Osteocyte (in vitro differentiated cells): Measurements from ENCODE around the gene TPM3. TPM values are rescaled to one million over a fixed set of nuclear protein-coding genes. Genes with fewer than 3 reads are reported as not detected.
A peak's percentile ranks its signal among the peaks of the same experiment; 100 is the strongest.

ENCODE experiments used
- DNase-seq: peaks from one replicate; pipeline ENCODE4 v3.0.0; 2021; ENCODE audit warnings: mixed read lengths; ENCODE audit not compliant: unreplicated experiment; ENCODE audit errors: extremely low spot score
- H3K27ac Mint-ChIP-seq: one replicate; pipeline ENCODE4 v1.8.0; 2021; ENCODE audit warnings: mild to moderate bottlenecking, mixed read lengths; ENCODE audit not compliant: unreplicated experiment
- H3K27me3 Mint-ChIP-seq: one replicate; pipeline ENCODE4 v1.8.0; 2021; ENCODE audit warnings: mixed read lengths; ENCODE audit not compliant: unreplicated experiment
- H3K36me3 Mint-ChIP-seq: one replicate; pipeline ENCODE4 v1.8.0; 2021; ENCODE audit warnings: mixed read lengths; ENCODE audit not compliant: unreplicated experiment
- H3K4me1 Mint-ChIP-seq: one replicate; pipeline ENCODE4 v1.8.0; 2021; ENCODE audit warnings: mixed read lengths; ENCODE audit not compliant: unreplicated experiment
- H3K4me3 Mint-ChIP-seq: one replicate; pipeline ENCODE4 v1.8.0; 2021; ENCODE audit warnings: mild to moderate bottlenecking, moderate library complexity, mixed read lengths; ENCODE audit not compliant: unreplicated experiment
- H3K9me3 Mint-ChIP-seq: one replicate; pipeline ENCODE4 v1.8.0; 2021; ENCODE audit warnings: mixed read lengths; ENCODE audit not compliant: unreplicated experiment
- long read RNA-seq: library from polyadenylated mRNA; unstranded; transcript quantifications from one replicate; pipeline ENCODE4 v2.0.0, GENCODE V29; 2021
- total RNA-seq: library from RNA; stranded (reverse); gene quantifications from 2 replicates; pipeline ENCODE4 v1.2.1, GENCODE V29; 2021
- TF ChIP-seq, protein P1 (sequence below): fragments of 200-600 bp; sonication (generic); IDR thresholded peaks from 2 replicates; pipeline ENCODE4 v1.5.0; 2021; ENCODE audit warnings: antibody characterized with exemption, mild to moderate bottlenecking, moderate library complexity

TPM3 gene
- total RNA-seq: 194 TPM in 2 replicates
- long read RNA-seq, transcript TPM3-206 (8 exons, 2,108 nt): minor isoform, 6 of 501 reads
- long read RNA-seq, transcript TPM3-212 (8 exons, 3,131 nt): major isoform, 454 of 501 reads
- long read RNA-seq, partial matches to known transcripts: 9 of 501 reads
- long read RNA-seq, other reads (novel, unspliced or antisense): 30 of 501 reads

DNA sequence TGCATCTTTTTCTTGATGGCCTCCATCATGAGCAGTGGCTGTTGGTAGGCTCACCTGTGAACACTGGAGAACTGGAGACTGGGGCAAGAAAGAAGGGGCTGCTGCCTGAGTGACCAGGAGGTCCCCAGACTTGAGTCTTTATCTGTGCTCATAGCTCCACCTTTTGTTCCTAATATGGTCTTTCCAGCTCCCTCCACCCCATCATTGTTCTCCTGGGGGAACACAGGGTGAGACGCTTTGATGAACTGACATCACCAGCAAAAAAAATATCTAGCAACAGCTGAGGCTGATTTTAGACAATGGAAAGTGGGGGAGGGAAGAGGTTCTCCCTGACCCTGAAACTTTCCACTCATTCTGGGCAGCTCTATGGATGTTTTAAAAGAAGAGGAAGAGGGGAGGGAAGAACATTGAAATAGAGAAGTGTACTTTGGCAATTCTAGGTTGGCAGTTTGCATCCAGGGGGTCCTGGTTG lies at the start of gene TPM3:
Gene TPM3 (minus strand): TSS at position 111 of the 472 bp plus-strand sequence. CDS start 82 bp downstream, at position 29.
- no peak for DNase-seq
- H3K27ac Mint-ChIP-seq: peak within 1 kb of the TSS; percentile 2
- TF ChIP-seq, protein P1, sequence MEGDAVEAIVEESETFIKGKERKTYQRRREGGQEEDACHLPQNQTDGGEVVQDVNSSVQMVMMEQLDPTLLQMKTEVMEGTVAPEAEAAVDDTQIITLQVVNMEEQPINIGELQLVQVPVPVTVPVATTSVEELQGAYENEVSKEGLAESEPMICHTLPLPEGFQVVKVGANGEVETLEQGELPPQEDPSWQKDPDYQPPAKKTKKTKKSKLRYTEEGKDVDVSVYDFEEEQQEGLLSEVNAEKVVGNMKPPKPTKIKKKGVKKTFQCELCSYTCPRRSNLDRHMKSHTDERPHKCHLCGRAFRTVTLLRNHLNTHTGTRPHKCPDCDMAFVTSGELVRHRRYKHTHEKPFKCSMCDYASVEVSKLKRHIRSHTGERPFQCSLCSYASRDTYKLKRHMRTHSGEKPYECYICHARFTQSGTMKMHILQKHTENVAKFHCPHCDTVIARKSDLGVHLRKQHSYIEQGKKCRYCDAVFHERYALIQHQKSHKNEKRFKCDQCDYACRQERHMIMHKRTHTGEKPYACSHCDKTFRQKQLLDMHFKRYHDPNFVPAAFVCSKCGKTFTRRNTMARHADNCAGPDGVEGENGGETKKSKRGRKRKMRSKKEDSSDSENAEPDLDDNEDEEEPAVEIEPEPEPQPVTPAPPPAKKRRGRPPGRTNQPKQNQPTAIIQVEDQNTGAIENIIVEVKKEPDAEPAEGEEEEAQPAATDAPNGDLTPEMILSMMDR: no peak
- H3K27me3 Mint-ChIP-seq: peaks cover 51% of the 10 kb centered on the region
- H3K4me1 Mint-ChIP-seq: peaks cover 13% of the 10 kb centered on the region
- no peaks in the 10 kb centered on the region for H3K9me3 Mint-ChIP-seq
- no peaks in the 10 kb centered on the region for H3K36me3 Mint-ChIP-seq
- H3K4me3 Mint-ChIP-seq: no peak within 1 kb of the TSS

GRCh38 chr1:154240294-154240833 lies 48.5 kb upstream of the TPM3 start:
- H3K4me3 Mint-ChIP-seq: no peak overlapping the region
- no peaks in the 10 kb centered on the region for H3K9me3 Mint-ChIP-seq
- TF ChIP-seq, protein P1: no peak
- H3K27ac Mint-ChIP-seq: no peak overlapping the region
- DNase-seq: no peak
- no peaks in the 10 kb centered on the region for H3K27me3 Mint-ChIP-seq
- peaks cover 77% of the 10 kb centered on the region for H3K36me3 Mint-ChIP-seq
- peaks cover 1% of the 10 kb centered on the region for H3K4me1 Mint-ChIP-seq

DNA sequence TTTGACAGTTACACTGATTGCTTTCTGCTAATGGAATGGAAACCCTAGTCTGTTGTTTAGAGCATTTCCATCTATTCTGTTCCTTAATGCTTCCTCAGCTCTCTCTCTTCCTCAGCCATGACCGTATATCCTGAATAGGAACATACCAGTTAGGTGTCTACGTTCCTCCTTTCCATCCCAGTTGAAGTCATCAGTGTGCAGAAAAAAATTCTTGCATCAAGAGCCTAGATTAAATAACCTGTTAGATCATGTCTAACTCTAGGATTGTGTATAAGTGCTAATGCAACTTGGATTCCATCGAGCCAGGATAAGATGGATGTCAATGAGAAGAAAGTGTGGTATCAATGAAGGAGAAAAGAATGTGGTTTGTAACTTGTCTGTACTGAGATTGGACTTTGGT lies 47.6 kb upstream of the TPM3 start:
- H3K36me3 Mint-ChIP-seq: peaks cover 77% of the 10 kb centered on the region
- H3K4me1 Mint-ChIP-seq: peaks cover 1% of the 10 kb centered on the region
- no peak for DNase-seq
- H3K27me3 Mint-ChIP-seq: no peaks in the 10 kb centered on the region
- no peak overlapping the region for H3K4me3 Mint-ChIP-seq
- H3K27ac Mint-ChIP-seq: no peak overlapping the region
- no peaks in the 10 kb centered on the region for H3K9me3 Mint-ChIP-seq
- TF ChIP-seq, protein P1: no peak

- H3K4me3 Mint-ChIP-seq: no peak overlapping the region
- H3K9me3 Mint-ChIP-seq: no peaks in the 10 kb centered on the region
- H3K36me3 Mint-ChIP-seq: peaks cover 71% of the 10 kb centered on the region
- no peaks in the 10 kb centered on the region for H3K27me3 Mint-ChIP-seq
- H3K4me1 Mint-ChIP-seq: peaks cover 1% of the 10 kb centered on the region
- no peak overlapping the region for H3K27ac Mint-ChIP-seq
- TF ChIP-seq, protein P1: no peak
- DNase-seq: no peak
These were observed 46.1 kb upstream of the TPM3 start for GRCh38 chr1:154237880-154238506.

GRCh38 chr1:154237435-154237834 lies 45.5 kb upstream of the TPM3 start:
- Mint-ChIP-seq H3K4me3 (no peak overlapping the region), H3K9me3 (no peaks in the 10 kb centered on the region), H3K36me3 (peaks cover 66% of the 10 kb centered on the region), H3K27ac (no peak overlapping the region), H3K27me3 (no peaks in the 10 kb centered on the region), H3K4me1 (peaks cover 1% of the 10 kb centered on the region)
- TF ChIP-seq, protein P1: no peak
- DNase-seq: no peak
